ENCODE results near the gene RIBC1. TPM values are rescaled to one million over a fixed set of nuclear protein-coding genes. Genes with fewer than 3 reads are reported as not detected.

The RIBC1 gene
- total and polyA plus RNA-seq, 7 donors: 0.36 to 0.92 (median 0.66) TPM; not detected in 1

GRCh38 chrX:53421125-53421524, 1.5 kb upstream of the RIBC1 start:
- peak overlapping the region in 3 of 4 donors; percentile 53 to 62 (median 60) for H3K4me3 ChIP-seq
- DNase-seq: no peak
- TF ChIP-seq CTCF (IDR thresholded peaks at IDR 0.05): no peak
- TF ChIP-seq POLR2A (IDR thresholded peaks at IDR 0.05): no peak
- TF ChIP-seq EP300 (IDR thresholded peaks at IDR 0.05): no peak
- TF ChIP-seq POLR2AphosphoS5 (IDR thresholded peaks at IDR 0.05): no peak
- H3K4me1 ChIP-seq: peaks cover 0 to 19% (median 12%) of the 10 kb centered on the region in 4 donors
- WGBS, 2 donors: 9 to 44% methylated on average over 2 of the region's 2 CpGs
- H3K9me3 ChIP-seq: no peaks in the 10 kb centered on the region
- H3K27me3 ChIP-seq: no peaks in the 10 kb centered on the region
- H3K27ac ChIP-seq: peak overlapping the region in 3 of 4 donors; percentile 89 to 91 (median 89)
- intact Hi-C loops (cut with DNase I): loop anchor here (5.0 kb wide), 1 partner anchor 109 kb away; no protein-coding TSS in a partner anchor
- H3K36me3 ChIP-seq: no peaks in the 10 kb centered on the region

- Histone ChIP-seq H3K36me3 (no peaks in the 10 kb centered on the region), H3K27me3 (no peaks in the 10 kb centered on the region), H3K9me3 (no peaks in the 10 kb centered on the region), H3K27ac (peak overlapping the region; percentile 89 to 91 (median 90)), H3K4me3 (peak overlapping the region; percentile 53 to 62 (median 56)), H3K4me1 (peaks cover 0 to 19% (median 12%) of the 10 kb centered on the region in 4 donors)
- 0% methylated on average over 15 of the region's 15 CpGs for WGBS, 2 donors
- intact Hi-C loops (cut with DNase I): loop anchor here (1.0 to 5.0 kb wide), 2 partner anchors 109 to 196 kb away; partner anchors contain the start of gene KDM5C
- no peak for DNase-seq
- TF ChIP-seq CTCF (IDR thresholded peaks at IDR 0.05) (no peak), EP300 (IDR thresholded peaks at IDR 0.05) (no peak), POLR2A (IDR thresholded peaks at IDR 0.05) (no peak), POLR2AphosphoS5 (IDR thresholded peaks at IDR 0.05) (no peak)
Observed at GRCh38 chrX:53421772-53422085, 944 bp upstream of the RIBC1 start.

- H3K27ac ChIP-seq: peak within 1 kb of the TSS; percentile 89 to 91 (median 90)
- DNase-seq: peak; percentile 100
- H3K4me3 ChIP-seq: peak within 1 kb of the TSS; percentile 53 to 62 (median 56)
- peaks cover 0 to 2% (median 0%) of the 10 kb centered on the region in 4 donors for H3K36me3 ChIP-seq
- no peaks in the 10 kb centered on the region for H3K27me3 ChIP-seq
- H3K9me3 ChIP-seq: no peaks in the 10 kb centered on the region
- TF ChIP-seq EP300 (IDR thresholded peaks at IDR 0.05) (no peak), POLR2AphosphoS5 (IDR thresholded peaks at IDR 0.05) (peak; percentile 55 to 86 (median 79))
- intact Hi-C loops (cut with DNase I): loop anchor here (1.0 to 5.0 kb wide), 2 partner anchors 110 to 197 kb away; partner anchors contain the start of gene KDM5C
- 0 to 1% methylated on average over 75 of the region's 75 CpGs for WGBS, 2 donors
- peaks cover 0 to 19% (median 12%) of the 10 kb centered on the region in 4 donors for H3K4me1 ChIP-seq
Observed at GRCh38 chrX:53422086-53422860, 400 bp upstream of the RIBC1 start, which contains the start of gene SMC1A. Gene SMC1A (minus strand): TSS chrX:53422654. CDS start chrX:53422600, 54 bp downstream.

- peaks cover 0 to 24% (median 0%) of the 10 kb centered on the region in 4 donors for H3K36me3 ChIP-seq
- H3K4me1 ChIP-seq: peaks cover 0 to 11% (median 3%) of the 10 kb centered on the region in 4 donors
- H3K9me3 ChIP-seq: no peaks in the 10 kb centered on the region
- intact Hi-C loops (cut with DNase I): loop anchor here (10.0 kb wide), 2 partner anchors 145 to 245 kb away; partner anchors contain the start of gene IQSEC2
- no peak for TF ChIP-seq POLR2A (IDR thresholded peaks at IDR 0.05)
- no peak for TF ChIP-seq EP300 (IDR thresholded peaks at IDR 0.05)
- TF ChIP-seq CTCF (IDR thresholded peaks at IDR 0.05): no peak
- no peak for TF ChIP-seq POLR2AphosphoS5 (IDR thresholded peaks at IDR 0.05)
- H3K4me3 ChIP-seq: no peak overlapping the region
- 97 to 98% methylated on average over 8 of the region's 8 CpGs for WGBS, 2 donors
- no peak for DNase-seq
- no peaks in the 10 kb centered on the region for H3K27me3 ChIP-seq
- H3K27ac ChIP-seq: no peak overlapping the region
Observed at GRCh38 chrX:53429755-53430154, 7.1 kb downstream of the RIBC1 start.

- TF ChIP-seq EP300 (IDR thresholded peaks at IDR 0.05) (no peak), POLR2A (IDR thresholded peaks at IDR 0.05) (no peak), POLR2AphosphoS5 (IDR thresholded peaks at IDR 0.05) (no peak), CTCF (IDR thresholded peaks at IDR 0.05) (no peak)
- 97% methylated on average over 9 of the region's 9 CpGs for WGBS, 2 donors
- Histone ChIP-seq H3K36me3 (peaks cover 0 to 24% (median 0%) of the 10 kb centered on the region in 4 donors), H3K27ac (no peak overlapping the region), H3K9me3 (no peaks in the 10 kb centered on the region), H3K27me3 (no peaks in the 10 kb centered on the region), H3K4me1 (peaks cover 0 to 13% (median 3%) of the 10 kb centered on the region in 4 donors), H3K4me3 (no peak overlapping the region)
- intact Hi-C loops (cut with DNase I): loop anchor here (10.0 kb wide), 2 partner anchors 145 to 245 kb away; partner anchors contain the start of gene IQSEC2
- DNase-seq: no peak
Observed at GRCh38 chrX:53430231-53430630, 7.6 kb downstream of the RIBC1 start.
